Neural cell (in vitro differentiated cells): ENCODE results near the gene HDHD3.

Experiments
- EZH2 ChIP-seq: fragments of 200-600, 300-800 bp; shearing (Covaris generic), sonication (generic); IDR thresholded peaks from 2 replicates; pipeline ENCODE4 v1.6.1; 2014; ENCODE audit warnings: antibody characterized with exemption, low read length, borderline replicate concordance, mild to moderate bottlenecking; ENCODE audit not compliant: insufficient read depth, poor library complexity, severe bottlenecking
- SMC3 ChIP-seq: fragments of 450-650 bp; conservative IDR thresholded peaks from 2 replicates; pipeline ENCODE4 v1.6.1; 2014; ENCODE audit warnings: antibody characterized with exemption, mild to moderate bottlenecking, moderate library complexity; ENCODE audit not compliant: poor library complexity

GRCh38 chr9:113326230-113326629, 50.6 kb downstream of the HDHD3 start:
- TF ChIP-seq SMC3 (no peak), EZH2 (no peak)
